ENCODE results near the gene MBP. TPM values are rescaled to one million over a fixed set of nuclear protein-coding genes. Genes with fewer than 3 reads are reported as not detected.

The MBP gene
- total and polyA plus RNA-seq, 2 of the 4 experiments (the other 2 are of a cell fraction) = 0.72 to 0.90 TPM

- dilution Hi-C loops (cut with HindIII; ENCODE audit: low sequenced_read_pairs, unreplicated experiment) (no loop called here), in situ Hi-C loops (cut with MboI; ENCODE audit: low sequenced_read_pairs) (no loop called here), intact Hi-C loops (cut with micrococcal nuclease) (no loop called here)
- no peak overlapping the region for H2AK9ac ChIP-seq (replicated peaks; ENCODE audit: low read depth, low read length, poor library complexity)
- peak overlapping the region; percentile 89 for H2AK5ac ChIP-seq (ENCODE audit: low read depth, low read length)
- H3K27ac ChIP-seq (ENCODE audit: insufficient read depth, low read length) = no peak overlapping the region
- WGBS, 2 experiments (ENCODE audit: extremely low coverage in 2 of 2, insufficient read length in 1 of 2) = 82% methylated on average over 3 of the region's 5 CpGs; no CpG with 5 or more reads in 1 of the 2 experiments
- peak overlapping the region; percentile 14 to 74 for H4K8ac ChIP-seq (ENCODE audit: low read depth in 2 of 2, low read length in 2 of 2)
- peaks cover 13% of the 10 kb centered on the region for H3K9me1 ChIP-seq (ENCODE audit: insufficient read depth, low read length)
- no peak overlapping the region for H3K4me3 ChIP-seq (ENCODE audit: insufficient read depth, low read depth, low read length)
- peak overlapping the region; percentile 79 for H3K4ac ChIP-seq (ENCODE audit: low read depth, low read length)
- H3K56ac ChIP-seq (ENCODE audit: extremely low read depth, insufficient read depth, low read length) = no peak overlapping the region
- peaks cover 0 to 14% of the 10 kb centered on the region in 2 experiments; a peak in 2 of 4 replicates for H3K79me1 ChIP-seq (ENCODE audit: low read depth in 1 of 2, low read length in 2 of 2)
- H3K23ac ChIP-seq (ENCODE audit: low read depth, low read length) = no peak overlapping the region
- H3K9me3 ChIP-seq (ENCODE audit: control insufficient read depth, insufficient read depth, low read length) = no peaks in the 10 kb centered on the region
- H3K9ac ChIP-seq (ENCODE audit: low read depth, low read length) = no peak overlapping the region
- peak overlapping the region; percentile 81 for H3K14ac ChIP-seq (replicated peaks; ENCODE audit: low read depth, low read length)
- BruUV-seq (replicated peaks) = no TSS peak
- peak overlapping the region; percentile 52 for H2BK5ac ChIP-seq (ENCODE audit: low read depth, low read length, poor library complexity, severe bottlenecking)
- ATAC-seq (ENCODE audit: low read depth) (peak; percentile 15; the same call in 1 of the 2 replicates), DNase-seq (no peak)
- POLR2A ChIA-PET (ENCODE audit: unreplicated experiment) = interaction anchor here (1.0 kb wide), 1 partner anchor 23 kb away, joined by 3 read pairs; no protein-coding TSS in a partner anchor
- peaks cover 18% of the 10 kb centered on the region for H3K4me1 ChIP-seq (ENCODE audit: control insufficient read depth, insufficient read depth, low read length)
- H2BK15ac ChIP-seq (ENCODE audit: low read depth, low read length) = peak overlapping the region; percentile 46
- TF ChIP-seq CEBPB (IDR thresholded peaks at IDR 0.05; ENCODE audit: low read depth, low read length) = no peak
- no peak for TF ChIP-seq MAFK (IDR thresholded peaks at IDR 0.05; ENCODE audit: low read depth, low read length)
- TF ChIP-seq MAZ (IDR thresholded peaks at IDR 0.05; ENCODE audit: borderline replicate concordance, low read depth, low read length) = no peak
- TF ChIP-seq FOS (IDR thresholded peaks at IDR 0.05; ENCODE audit: low read depth, low read length) = no peak
- TF ChIP-seq RAD21 (IDR thresholded peaks at IDR 0.05; ENCODE audit: low read length) = no peak
- TF ChIP-seq USF2 (IDR thresholded peaks at IDR 0.05; ENCODE audit: low read depth, low read length) = no peak
- no peak for TF ChIP-seq NFE2L2 (IDR thresholded peaks at IDR 0.05; ENCODE audit: low read depth, low read length)
- H2AFZ ChIP-seq (replicated peaks; ENCODE audit: low read length, poor library complexity) = peak overlapping the region; percentile 9
- peak overlapping the region; percentile 56 for H4K5ac ChIP-seq (ENCODE audit: low read depth, low read length)
- H2BK20ac ChIP-seq (ENCODE audit: low read depth, low read length) = peak overlapping the region; percentile 71
- no peaks in the 10 kb centered on the region for H3K27me3 ChIP-seq (ENCODE audit: control insufficient read depth, insufficient read depth, low read length)
- H3K4me2 ChIP-seq (ENCODE audit: low read depth, low read length) = no peak overlapping the region
- no peaks in the 10 kb centered on the region for H4K20me1 ChIP-seq (ENCODE audit: insufficient read depth, low read length)
- H2BK120ac ChIP-seq (ENCODE audit: low read depth, low read length) = peak overlapping the region; percentile 87
- H3K36me3 ChIP-seq (ENCODE audit: control insufficient read depth, insufficient read depth, low read length) = no peaks in the 10 kb centered on the region
- H3K18ac ChIP-seq (ENCODE audit: low read depth, low read length) = peak overlapping the region; percentile 48
- CTCF ChIA-PET = no interaction called here
- peak overlapping the region; percentile 68 for H4K91ac ChIP-seq (ENCODE audit: insufficient read depth, low read depth, low read length)
Measured at GRCh38 chr18:77078690-77079070, 53.9 kb downstream of the MBP start.

Measured in IMR-90 (cell line).